ENCODE results near the gene ACTR3. TPM values are rescaled to one million over a fixed set of nuclear protein-coding genes. Genes with fewer than 3 reads are reported as not detected.

Gene ACTR3
- total and polyA plus RNA-seq, 2 of the 4 experiments (the other 2 are of a cell fraction) = 246 to 307 TPM

DNA sequence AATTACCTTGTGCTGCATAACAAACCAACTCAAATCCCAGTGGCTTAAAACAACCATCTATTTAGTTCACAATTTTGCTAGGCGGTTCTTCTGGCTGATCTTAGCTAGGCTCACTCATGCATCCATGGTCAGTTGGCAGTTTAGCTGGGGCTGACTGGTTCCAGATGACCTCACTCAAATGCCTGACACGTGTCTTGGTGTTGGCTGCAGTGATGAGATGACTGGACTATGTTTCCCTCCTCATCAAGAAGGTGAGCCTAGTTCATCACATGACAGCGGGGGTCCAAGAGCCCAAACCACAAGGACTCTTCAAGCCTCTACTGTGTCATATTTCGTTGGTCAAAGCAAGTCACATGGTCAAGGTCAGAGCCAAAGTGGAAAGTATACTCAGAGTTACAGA is 42.7 kb upstream of the ACTR3 start:
- dilution Hi-C loops (cut with HindIII; ENCODE audit: low sequenced_read_pairs, unreplicated experiment) = no loop called here

More for the DNA sequence above, 42.7 kb upstream of the ACTR3 start:
- H3K9me1 ChIP-seq (ENCODE audit: insufficient read depth, low read length) = no peaks in the 10 kb centered on the region
- H4K5ac ChIP-seq (ENCODE audit: low read depth, low read length) = no peak overlapping the region
- peaks cover 3% of the 10 kb centered on the region; the same call in 1 of the 2 replicates for H3K4me1 ChIP-seq (ENCODE audit: control insufficient read depth, insufficient read depth, low read length)
- H3K79me1 ChIP-seq (ENCODE audit: low read depth in 1 of 2, low read length in 2 of 2) = no peaks in the 10 kb centered on the region
- no TSS peak for BruUV-seq (replicated peaks)
- TF ChIP-seq RAD21 (IDR thresholded peaks at IDR 0.05; ENCODE audit: low read length) (no peak), BHLHE40 (IDR thresholded peaks at IDR 0.05; ENCODE audit: low read depth, low read length) (no peak), NFE2L2 (IDR thresholded peaks at IDR 0.05; ENCODE audit: low read depth, low read length) (no peak), CEBPB (IDR thresholded peaks at IDR 0.05; ENCODE audit: low read depth, low read length) (no peak), MXI1 (IDR thresholded peaks at IDR 0.05; ENCODE audit: borderline replicate concordance, low read depth, low read length) (no peak), RCOR1 (IDR thresholded peaks at IDR 0.05; ENCODE audit: insufficient replicate concordance, low read length) (no peak), RFX5 (IDR thresholded peaks at IDR 0.05; ENCODE audit: low read depth, low read length) (no peak), MAZ (IDR thresholded peaks at IDR 0.05; ENCODE audit: borderline replicate concordance, low read depth, low read length) (no peak)
- TF ChIP-seq, protein P1, sequence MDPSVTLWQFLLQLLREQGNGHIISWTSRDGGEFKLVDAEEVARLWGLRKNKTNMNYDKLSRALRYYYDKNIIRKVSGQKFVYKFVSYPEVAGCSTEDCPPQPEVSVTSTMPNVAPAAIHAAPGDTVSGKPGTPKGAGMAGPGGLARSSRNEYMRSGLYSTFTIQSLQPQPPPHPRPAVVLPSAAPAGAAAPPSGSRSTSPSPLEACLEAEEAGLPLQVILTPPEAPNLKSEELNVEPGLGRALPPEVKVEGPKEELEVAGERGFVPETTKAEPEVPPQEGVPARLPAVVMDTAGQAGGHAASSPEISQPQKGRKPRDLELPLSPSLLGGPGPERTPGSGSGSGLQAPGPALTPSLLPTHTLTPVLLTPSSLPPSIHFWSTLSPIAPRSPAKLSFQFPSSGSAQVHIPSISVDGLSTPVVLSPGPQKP (IDR thresholded peaks at IDR 0.05; ENCODE audit: borderline replicate concordance, low read depth, low read length) = no peak
- TF ChIP-seq, protein P2, sequence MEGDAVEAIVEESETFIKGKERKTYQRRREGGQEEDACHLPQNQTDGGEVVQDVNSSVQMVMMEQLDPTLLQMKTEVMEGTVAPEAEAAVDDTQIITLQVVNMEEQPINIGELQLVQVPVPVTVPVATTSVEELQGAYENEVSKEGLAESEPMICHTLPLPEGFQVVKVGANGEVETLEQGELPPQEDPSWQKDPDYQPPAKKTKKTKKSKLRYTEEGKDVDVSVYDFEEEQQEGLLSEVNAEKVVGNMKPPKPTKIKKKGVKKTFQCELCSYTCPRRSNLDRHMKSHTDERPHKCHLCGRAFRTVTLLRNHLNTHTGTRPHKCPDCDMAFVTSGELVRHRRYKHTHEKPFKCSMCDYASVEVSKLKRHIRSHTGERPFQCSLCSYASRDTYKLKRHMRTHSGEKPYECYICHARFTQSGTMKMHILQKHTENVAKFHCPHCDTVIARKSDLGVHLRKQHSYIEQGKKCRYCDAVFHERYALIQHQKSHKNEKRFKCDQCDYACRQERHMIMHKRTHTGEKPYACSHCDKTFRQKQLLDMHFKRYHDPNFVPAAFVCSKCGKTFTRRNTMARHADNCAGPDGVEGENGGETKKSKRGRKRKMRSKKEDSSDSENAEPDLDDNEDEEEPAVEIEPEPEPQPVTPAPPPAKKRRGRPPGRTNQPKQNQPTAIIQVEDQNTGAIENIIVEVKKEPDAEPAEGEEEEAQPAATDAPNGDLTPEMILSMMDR (conservative IDR thresholded peaks at IDR 0.05; ENCODE audit: low read depth, low read length) = no peak
- TF ChIP-seq, protein P3, sequence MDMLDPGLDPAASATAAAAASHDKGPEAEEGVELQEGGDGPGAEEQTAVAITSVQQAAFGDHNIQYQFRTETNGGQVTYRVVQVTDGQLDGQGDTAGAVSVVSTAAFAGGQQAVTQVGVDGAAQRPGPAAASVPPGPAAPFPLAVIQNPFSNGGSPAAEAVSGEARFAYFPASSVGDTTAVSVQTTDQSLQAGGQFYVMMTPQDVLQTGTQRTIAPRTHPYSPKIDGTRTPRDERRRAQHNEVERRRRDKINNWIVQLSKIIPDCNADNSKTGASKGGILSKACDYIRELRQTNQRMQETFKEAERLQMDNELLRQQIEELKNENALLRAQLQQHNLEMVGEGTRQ (IDR thresholded peaks at IDR 0.05; ENCODE audit: low read depth, low read length) = no peak
- no peak overlapping the region for H2BK20ac ChIP-seq (ENCODE audit: low read depth, low read length)
- in situ Hi-C loops (cut with MboI; ENCODE audit: low sequenced_read_pairs) (no loop called here), intact Hi-C loops (cut with micrococcal nuclease) (no loop called here)
- peak; percentile 45 for DNase-seq
- H2BK15ac ChIP-seq (ENCODE audit: low read depth, low read length) = no peak overlapping the region
- no peaks in the 10 kb centered on the region for H3K27me3 ChIP-seq (ENCODE audit: control insufficient read depth, insufficient read depth, low read length)
- 100% methylated on average over 1 of the region's 4 CpGs; no CpG with 5 or more reads in 1 of the 2 experiments for WGBS, 2 experiments (ENCODE audit: extremely low coverage in 2 of 2, insufficient read length in 1 of 2)
- H3K18ac ChIP-seq (ENCODE audit: low read depth, low read length) = no peak overlapping the region
- H2AFZ ChIP-seq (replicated peaks; ENCODE audit: low read length, poor library complexity) = no peak overlapping the region
- H2AK5ac ChIP-seq (ENCODE audit: low read depth, low read length) = no peak overlapping the region
- no peak overlapping the region for H3K9ac ChIP-seq (ENCODE audit: low read depth, low read length)
- ChIA-PET CTCF (interaction anchor here (1.1 kb wide), 1 partner anchor 10 kb away, joined by 3 read pairs; no protein-coding TSS in a partner anchor), POLR2A (ENCODE audit: unreplicated experiment) (no interaction called here)
- H2AK9ac ChIP-seq (replicated peaks; ENCODE audit: low read depth, low read length, poor library complexity) = no peak overlapping the region
- no peak overlapping the region for H4K91ac ChIP-seq (ENCODE audit: insufficient read depth, low read depth, low read length)
- no peak overlapping the region for H3K27ac ChIP-seq (ENCODE audit: insufficient read depth, low read length)
- no peak for ATAC-seq (ENCODE audit: low read depth)
- no peaks in the 10 kb centered on the region for H3K9me3 ChIP-seq (ENCODE audit: control insufficient read depth, insufficient read depth, low read length)
- no peak overlapping the region for H4K8ac ChIP-seq (ENCODE audit: low read depth in 2 of 2, low read length in 2 of 2)
- no peak overlapping the region for H3K4me3 ChIP-seq (ENCODE audit: insufficient read depth, low read depth, low read length)
- H3K4ac ChIP-seq (ENCODE audit: low read depth, low read length) = no peak overlapping the region
- no peak overlapping the region for H3K23ac ChIP-seq (ENCODE audit: low read depth, low read length)
- no peak overlapping the region for H3K4me2 ChIP-seq (ENCODE audit: low read depth, low read length)
- H3K56ac ChIP-seq (ENCODE audit: extremely low read depth, insufficient read depth, low read length) = no peak overlapping the region
- H3K36me3 ChIP-seq (ENCODE audit: control insufficient read depth, insufficient read depth, low read length) = no peaks in the 10 kb centered on the region
- H2BK5ac ChIP-seq (ENCODE audit: low read depth, low read length, poor library complexity, severe bottlenecking) = no peak overlapping the region
- H3K14ac ChIP-seq (replicated peaks; ENCODE audit: low read depth, low read length) = no peak overlapping the region
- no peaks in the 10 kb centered on the region for H4K20me1 ChIP-seq (ENCODE audit: insufficient read depth, low read length)
- H2BK120ac ChIP-seq (ENCODE audit: low read depth, low read length) = no peak overlapping the region
